Fibroblast of the aortic adventitia (primary cell): ENCODE measurements around the gene CIART. TPM values are rescaled to one million over a fixed set of nuclear protein-coding genes. Genes with fewer than 3 reads are reported as not detected.

Experiments used
- DNase-seq: peaks from one replicate; pipeline ENCODE4 v3.0.0-alpha.2; 2010; ENCODE audit warnings: low read depth
- H3K4me3 ChIP-seq: 2 replicates; pipeline ENCODE4 v1.5.1; 2011; ENCODE audit warnings: low read depth, mild to moderate bottlenecking, control low read depth, low read length, moderate library complexity
- CTCF ChIP-seq: IDR thresholded peaks from 2 replicates; pipeline ENCODE4 v1.5.1; 2011; ENCODE audit warnings: mild to moderate bottlenecking, low read length, control low read depth, inconsistent platforms; ENCODE audit not compliant: insufficient read depth
- total RNA-seq: library from RNA; depleted of rRNA; stranded (reverse); fragments of >200 nt; gene quantifications from 2 replicates; pipeline ENCODE4 v1.2.3, GENCODE V29; 2012; ENCODE audit warnings: low replicate concordance

The CIART gene
- total RNA-seq, 1 donor, result 26.8 TPM

- TF ChIP-seq CTCF, result no peak
- no peak for DNase-seq
- no peak overlapping the region for H3K4me3 ChIP-seq
These were observed 26.2 kb upstream of the CIART start for GRCh38 chr1:150256198-150256553.

GRCh38 chr1:150256554-150257341 lies 25.6 kb upstream of the CIART start:
- no peak overlapping the region for H3K4me3 ChIP-seq
- no peak for TF ChIP-seq CTCF
- peak; percentile 20 for DNase-seq

- DNase-seq, result no peak
- no peak for TF ChIP-seq CTCF
- no peak within 1 kb of the TSS for H3K4me3 ChIP-seq
These were observed 24.4 kb upstream of the CIART start, which contains the start of gene CA14 for GRCh38 chr1:150257624-150258585. Gene CA14 (plus strand): TSS chr1:150257774. CDS start chr1:150258129, 355 bp downstream.

GRCh38 chr1:150259217-150259616 lies 23.1 kb upstream of the CIART start:
- DNase-seq, result no peak
- no peak overlapping the region for H3K4me3 ChIP-seq
- no peak for TF ChIP-seq CTCF

GRCh38 chr1:150259758-150260669 lies 22.3 kb upstream of the CIART start:
- no peak for TF ChIP-seq CTCF

GRCh38 chr1:150261367-150261766 lies 21.0 kb upstream of the CIART start:
- H3K4me3 ChIP-seq, result no peak overlapping the region
- DNase-seq, result no peak
- TF ChIP-seq CTCF, result no peak

More at GRCh38 chr1:150259758-150260669, 22.3 kb upstream of the CIART start:
- H3K4me3 ChIP-seq, result no peak overlapping the region
- no peak for DNase-seq
